ENCODE measurements around the gene NINJ2. TPM values are rescaled to one million over a fixed set of nuclear protein-coding genes. Genes with fewer than 3 reads are reported as not detected.

The NINJ2 gene
- polyA plus RNA-seq, 3 donors = 32.9 to 92.7 (median 73.7) TPM

- DNase-seq = no peak
- Histone ChIP-seq H3K27ac (ENCODE audit: low read depth in 1 of 2, low read length in 2 of 2) (no peak overlapping the region), H3K9ac (ENCODE audit: insufficient read depth, low read length, poor library complexity, severe bottlenecking) (no peak overlapping the region), H3K4me3 (replicated peaks in 1 of 3; ENCODE audit: low read depth in 2 of 3, low read length in 3 of 3) (no peak overlapping the region), H3K27me3 (ENCODE audit: control insufficient read depth in 2 of 2, insufficient read depth in 2 of 2, low read length in 2 of 2) (no peaks in the 10 kb centered on the region), H3K9me3 (replicated peaks in 1 of 2; ENCODE audit: control insufficient read depth in 1 of 2, insufficient read depth in 1 of 2, low read length in 2 of 2) (peaks cover 5 to 34% of the 10 kb centered on the region in 2 donors), H4K20me1 (ENCODE audit: insufficient read depth, low read length) (no peaks in the 10 kb centered on the region), H3K4me1 (ENCODE audit: control insufficient read depth in 1 of 2, insufficient read depth in 2 of 2, low read length in 2 of 2) (peaks cover 9 to 14% of the 10 kb centered on the region in 2 donors), H2AFZ (ENCODE audit: insufficient read depth, low read depth, low read length, poor library complexity, severe bottlenecking) (no peak overlapping the region), H3K4me2 (replicated peaks; ENCODE audit: extremely low read depth, low read length, poor library complexity, severe bottlenecking) (no peak overlapping the region), H3K79me2 (ENCODE audit: insufficient read depth, low read length) (no peaks in the 10 kb centered on the region), H3K36me3 (replicated peaks in 1 of 2; ENCODE audit: control insufficient read depth in 1 of 2, insufficient read depth in 2 of 2, low read length in 2 of 2) (no peaks in the 10 kb centered on the region)
- TF ChIP-seq, protein P1, sequence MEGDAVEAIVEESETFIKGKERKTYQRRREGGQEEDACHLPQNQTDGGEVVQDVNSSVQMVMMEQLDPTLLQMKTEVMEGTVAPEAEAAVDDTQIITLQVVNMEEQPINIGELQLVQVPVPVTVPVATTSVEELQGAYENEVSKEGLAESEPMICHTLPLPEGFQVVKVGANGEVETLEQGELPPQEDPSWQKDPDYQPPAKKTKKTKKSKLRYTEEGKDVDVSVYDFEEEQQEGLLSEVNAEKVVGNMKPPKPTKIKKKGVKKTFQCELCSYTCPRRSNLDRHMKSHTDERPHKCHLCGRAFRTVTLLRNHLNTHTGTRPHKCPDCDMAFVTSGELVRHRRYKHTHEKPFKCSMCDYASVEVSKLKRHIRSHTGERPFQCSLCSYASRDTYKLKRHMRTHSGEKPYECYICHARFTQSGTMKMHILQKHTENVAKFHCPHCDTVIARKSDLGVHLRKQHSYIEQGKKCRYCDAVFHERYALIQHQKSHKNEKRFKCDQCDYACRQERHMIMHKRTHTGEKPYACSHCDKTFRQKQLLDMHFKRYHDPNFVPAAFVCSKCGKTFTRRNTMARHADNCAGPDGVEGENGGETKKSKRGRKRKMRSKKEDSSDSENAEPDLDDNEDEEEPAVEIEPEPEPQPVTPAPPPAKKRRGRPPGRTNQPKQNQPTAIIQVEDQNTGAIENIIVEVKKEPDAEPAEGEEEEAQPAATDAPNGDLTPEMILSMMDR (IDR thresholded peaks at IDR 0.05) = no peak
- peaks cover 12 to 29% (median 27%) of the 10 kb centered on the region in 7 donors for H3K9me3 Mint-ChIP-seq
- no peak overlapping the region for H3K27ac Mint-ChIP-seq
- H3K4me3 Mint-ChIP-seq = no peak overlapping the region
- intact Hi-C loops (cut with micrococcal nuclease) = no loop called here
- H3K36me3 Mint-ChIP-seq = no peaks in the 10 kb centered on the region
- peaks cover 2 to 9% (median 5%) of the 10 kb centered on the region in 3 donors for H3K27me3 Mint-ChIP-seq (ENCODE audit: low read depth in 3 of 3)
- 100% methylated on average over 4 of the region's 6 CpGs for WGBS (ENCODE audit: insufficient coverage)
- peaks cover 13% of the 10 kb centered on the region for H3K4me1 Mint-ChIP-seq
Observed at GRCh38 chr12:530821-531220, 132.4 kb downstream of the NINJ2 start.

DNA sequence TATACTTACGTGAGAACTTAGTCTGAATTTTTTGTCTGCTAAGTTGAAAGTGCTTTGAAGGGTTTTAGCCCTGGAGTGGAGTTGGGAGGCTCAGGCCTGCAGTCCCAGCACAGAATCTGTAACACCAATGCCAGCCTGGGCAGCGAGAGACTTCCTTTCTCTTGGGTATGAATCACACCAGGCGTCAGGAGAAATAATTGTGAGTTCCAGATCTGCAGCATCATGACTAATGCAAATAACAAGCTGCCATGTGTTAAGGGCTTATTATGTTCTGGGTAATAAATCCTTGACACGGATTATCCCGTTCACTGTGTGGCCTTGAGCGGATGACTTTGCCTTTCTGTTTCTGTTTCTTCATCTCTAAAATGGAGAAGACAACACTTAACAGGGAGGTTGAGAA lies 132.9 kb downstream of the NINJ2 start:
- Mint-ChIP-seq H3K9me3 (peaks cover 12 to 31% (median 27%) of the 10 kb centered on the region in 7 donors), H3K4me3 (no peak overlapping the region), H3K27ac (no peak overlapping the region), H3K36me3 (no peaks in the 10 kb centered on the region), H3K27me3 (ENCODE audit: low read depth in 3 of 3) (peaks cover 2 to 9% (median 5%) of the 10 kb centered on the region in 3 donors), H3K4me1 (peaks cover 18% of the 10 kb centered on the region)
- peaks cover 5 to 34% of the 10 kb centered on the region in 2 donors for H3K9me3 ChIP-seq (replicated peaks in 1 of 2; ENCODE audit: control insufficient read depth in 1 of 2, insufficient read depth in 1 of 2, low read length in 2 of 2)
- H2AFZ ChIP-seq (ENCODE audit: insufficient read depth, low read depth, low read length, poor library complexity, severe bottlenecking) = no peak overlapping the region
- no peak for DNase-seq
- H4K20me1 ChIP-seq (ENCODE audit: insufficient read depth, low read length) = no peaks in the 10 kb centered on the region
- H3K4me2 ChIP-seq (replicated peaks; ENCODE audit: extremely low read depth, low read length, poor library complexity, severe bottlenecking) = no peak overlapping the region
- H3K79me2 ChIP-seq (ENCODE audit: insufficient read depth, low read length) = no peaks in the 10 kb centered on the region
- no peak overlapping the region for H3K9ac ChIP-seq (ENCODE audit: insufficient read depth, low read length, poor library complexity, severe bottlenecking)
- no peak overlapping the region for H3K27ac ChIP-seq (ENCODE audit: low read depth in 1 of 2, low read length in 2 of 2)
- TF ChIP-seq, protein P1 (IDR thresholded peaks at IDR 0.05) = no peak
- H3K4me3 ChIP-seq (replicated peaks in 1 of 3; ENCODE audit: low read depth in 2 of 3, low read length in 3 of 3) = no peak overlapping the region
- intact Hi-C loops (cut with micrococcal nuclease) = no loop called here
- 80% methylated on average over 2 of the region's 6 CpGs for WGBS (ENCODE audit: insufficient coverage)
- peaks cover 15 to 20% of the 10 kb centered on the region in 2 donors for H3K4me1 ChIP-seq (ENCODE audit: control insufficient read depth in 1 of 2, insufficient read depth in 2 of 2, low read length in 2 of 2)
- H3K36me3 ChIP-seq (replicated peaks in 1 of 2; ENCODE audit: control insufficient read depth in 1 of 2, insufficient read depth in 2 of 2, low read length in 2 of 2) = no peaks in the 10 kb centered on the region
- no peaks in the 10 kb centered on the region for H3K27me3 ChIP-seq (ENCODE audit: control insufficient read depth in 2 of 2, insufficient read depth in 2 of 2, low read length in 2 of 2)
